ENCODE measurements around the gene HDAC7.
A peak's percentile ranks its signal among the peaks of the same experiment; 100 is the strongest.

Gene HDAC7

DNA sequence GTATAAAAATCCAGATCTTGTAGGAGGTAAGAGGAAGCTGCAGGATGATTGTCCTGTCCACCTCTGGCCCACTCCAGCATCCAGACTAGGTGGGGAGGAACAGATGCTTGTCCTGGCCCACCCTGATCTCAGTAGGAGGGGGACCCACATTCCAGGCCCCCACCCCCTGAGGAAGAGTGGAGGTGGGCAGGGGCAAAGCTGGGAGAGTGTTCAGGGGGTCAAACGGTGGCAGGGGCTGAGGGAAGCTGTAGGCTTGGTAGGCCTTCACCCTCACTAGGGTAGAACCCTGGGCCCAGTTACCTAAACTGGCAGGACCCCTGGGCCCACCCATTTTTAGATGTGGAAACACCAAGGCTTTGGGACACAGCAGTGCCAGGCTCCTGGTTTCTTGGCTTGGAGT, 42.6 kb downstream of the HDAC7 start:
- no peak for DNase-seq

DNA sequence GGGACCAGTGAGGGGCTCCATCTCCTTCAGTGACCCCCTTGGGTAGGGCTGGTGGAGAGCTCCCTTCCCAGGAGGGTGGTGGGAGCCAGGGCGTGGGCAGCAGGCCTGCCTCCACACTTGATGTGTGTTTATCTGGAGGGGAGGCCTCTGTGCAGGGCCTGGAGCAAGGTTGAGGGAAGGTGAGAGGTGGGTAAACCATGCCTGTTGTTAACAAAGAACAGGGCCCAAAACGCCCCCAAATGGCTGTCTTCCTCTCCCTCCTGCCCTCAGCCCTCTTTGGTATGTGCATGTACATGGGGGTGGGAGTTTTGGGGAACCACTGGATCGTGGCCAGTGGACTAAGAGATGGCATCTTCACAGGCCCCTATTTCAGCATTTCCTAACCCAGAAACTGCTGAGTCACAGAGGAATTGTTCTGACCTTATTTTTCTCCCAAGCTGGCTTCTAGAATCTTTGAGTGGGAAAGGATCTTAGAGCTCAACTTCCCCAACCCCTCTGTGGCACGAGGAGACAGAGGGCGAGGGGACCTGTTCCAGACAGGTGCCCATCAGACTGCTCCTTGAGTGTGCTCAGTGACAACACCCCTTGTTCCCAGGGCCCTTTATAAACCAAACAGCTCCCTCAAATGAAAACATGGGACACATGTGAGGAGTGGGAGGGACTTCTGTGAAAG, 43.1 kb downstream of the HDAC7 start:
- DNase-seq = no peak

DNA sequence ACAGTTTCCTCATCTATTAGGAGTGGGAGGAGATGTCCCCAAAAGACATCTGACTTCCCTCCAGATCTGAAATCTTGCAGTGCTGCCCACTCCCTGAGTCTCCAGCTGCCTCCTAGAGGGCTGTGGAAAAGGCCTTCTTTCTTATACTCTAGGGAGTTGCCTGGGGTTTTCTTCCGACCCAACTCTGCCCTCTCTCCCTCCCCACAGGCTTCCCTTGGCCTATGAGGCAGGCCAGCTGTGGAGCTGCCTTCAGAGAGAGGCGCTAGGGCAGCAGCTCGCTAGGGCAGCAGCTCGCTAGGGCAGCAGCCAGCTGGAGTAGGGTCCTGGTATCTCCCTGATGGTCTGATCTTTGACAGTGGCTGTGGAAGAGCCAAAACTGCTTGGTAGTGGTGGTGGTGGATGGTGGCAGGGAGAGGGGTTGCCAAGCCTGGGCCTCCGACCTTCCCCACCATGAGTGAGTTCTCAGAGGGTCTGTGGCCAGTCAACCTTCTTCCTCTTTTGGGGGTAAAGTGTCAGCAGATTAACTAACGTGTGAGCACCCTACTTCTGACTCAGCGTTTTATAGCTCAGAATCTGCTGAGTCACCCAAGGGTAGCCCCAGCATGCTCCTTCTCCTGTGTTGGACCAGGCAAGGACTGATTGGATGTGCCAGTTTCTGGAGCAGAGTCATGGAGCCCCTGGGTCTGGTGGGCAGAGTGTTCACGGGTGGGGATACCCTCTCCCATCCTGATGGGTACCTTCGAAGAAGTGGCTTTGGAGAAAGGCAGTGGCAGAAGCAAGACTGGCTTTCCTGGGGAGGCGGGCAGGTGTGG, 44.4 kb downstream of the HDAC7 start:
- DNase-seq = peak; percentile 21

DNA sequence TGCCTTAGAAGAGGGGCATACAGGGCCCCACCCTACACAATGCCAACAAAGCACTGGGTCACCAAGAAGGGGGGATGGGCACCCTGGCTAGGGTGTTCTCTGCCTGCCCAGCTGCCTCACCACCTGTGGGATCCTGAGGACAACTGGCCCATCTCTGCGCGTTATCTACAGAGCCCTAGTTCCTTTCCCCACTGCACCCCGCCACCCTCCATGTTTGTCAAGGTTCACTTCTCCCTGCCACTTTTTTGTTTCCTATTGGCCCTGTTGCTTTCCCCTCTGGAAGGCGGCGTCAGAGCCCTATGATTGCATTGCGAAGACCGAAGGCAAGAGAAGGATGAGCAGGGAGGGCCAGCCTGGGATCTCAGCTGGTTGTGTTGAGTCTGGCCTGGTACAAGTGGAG, 45.0 kb downstream of the HDAC7 start:
- DNase-seq = no peak

DNA sequence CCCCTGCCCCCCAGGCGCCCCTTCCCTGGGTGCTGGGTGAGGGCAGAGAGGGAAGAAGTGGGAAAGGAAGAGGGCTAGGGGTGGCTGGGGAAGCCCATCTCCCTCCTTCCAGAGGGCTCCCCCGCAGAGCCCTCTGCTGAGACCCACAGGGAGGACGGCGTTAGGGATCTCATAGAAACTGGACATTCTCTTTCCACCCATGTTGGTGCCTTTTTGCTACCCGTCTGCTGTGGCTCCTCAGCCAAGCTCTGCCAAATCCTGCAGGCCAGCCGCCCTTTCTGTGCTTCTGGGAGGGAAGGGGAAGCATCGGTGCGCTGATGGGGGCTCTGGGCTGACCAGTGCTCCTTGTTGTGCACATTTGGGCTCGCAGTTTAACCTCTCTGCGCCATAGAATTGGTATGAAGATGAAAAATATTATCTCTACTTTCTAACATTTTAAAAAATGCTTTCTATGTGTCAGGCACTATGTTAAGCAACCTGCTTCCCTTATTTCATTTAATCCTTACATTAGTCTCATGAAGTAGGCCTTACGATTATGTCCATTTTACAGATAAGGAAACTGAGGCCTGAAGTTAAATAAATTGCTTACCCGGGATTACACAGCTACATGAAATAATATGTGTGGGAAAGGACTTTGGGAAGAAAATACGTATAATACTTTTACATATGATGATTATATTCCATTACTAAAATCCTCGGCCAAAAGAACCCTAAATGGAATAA, 45.7 kb downstream of the HDAC7 start:
- no peak for DNase-seq

DNA sequence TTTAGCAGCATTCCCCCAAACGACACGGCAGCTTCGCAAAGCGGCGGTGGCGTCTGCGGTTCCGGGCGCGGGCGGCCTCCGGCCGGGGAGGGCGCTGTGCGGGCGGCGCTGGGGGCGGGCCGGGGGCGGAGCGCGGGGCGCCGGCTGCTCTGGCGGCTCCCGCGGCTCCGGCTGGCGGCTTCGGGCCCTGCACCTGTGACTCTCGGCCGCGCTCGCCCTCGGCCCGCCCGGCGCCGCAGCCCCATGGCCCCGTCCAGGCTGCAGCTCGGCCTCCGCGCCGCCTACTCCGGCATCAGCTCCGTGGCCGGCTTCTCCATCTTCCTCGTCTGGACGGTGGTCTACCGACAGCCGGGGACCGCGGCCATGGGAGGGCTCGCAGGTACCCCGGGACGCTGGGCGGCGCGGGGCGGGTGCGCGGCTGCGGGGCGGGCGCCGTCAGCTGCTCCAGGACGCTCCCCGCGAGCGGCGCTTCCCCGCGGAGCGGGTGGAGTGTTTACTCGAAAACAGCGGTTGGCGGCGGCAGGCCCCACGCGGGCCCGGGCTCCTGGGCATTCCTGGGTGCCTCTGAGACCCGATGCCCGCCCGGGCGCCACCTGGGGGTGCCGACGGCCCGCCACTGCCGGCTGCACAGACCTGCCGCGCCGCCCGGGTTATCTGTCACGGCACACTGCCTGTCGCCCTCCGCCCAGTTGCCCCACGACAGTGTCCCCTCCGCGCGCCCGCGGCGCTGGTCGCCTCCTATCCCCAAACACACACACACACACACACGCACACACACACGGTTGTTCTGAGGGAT, 46.4 kb downstream of the HDAC7 start, which contains the start of gene SLC48A1:
TSS of gene SLC48A1 (plus strand) at position 177 of the 796 bp plus-strand sequence. CDS start at position 244, 67 bp downstream.
- peak; percentile 75 for DNase-seq

DNA sequence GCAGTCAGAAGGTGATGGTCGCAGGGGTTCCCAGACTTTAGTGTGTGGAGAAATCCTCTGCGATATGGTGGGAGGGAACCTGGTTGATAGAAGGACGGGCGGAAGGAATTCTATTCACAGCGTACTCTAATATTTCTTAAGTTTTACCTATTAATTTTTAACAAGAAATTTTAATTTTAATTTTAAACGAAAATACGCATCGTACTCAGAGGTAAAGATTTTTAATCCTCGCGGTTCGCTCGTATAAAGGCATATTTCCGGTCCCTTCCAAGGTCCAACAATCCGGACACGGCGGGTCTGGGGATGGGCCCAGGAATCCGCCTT, 47.0 kb downstream of the HDAC7 start:
- DNase-seq = no peak

DNA sequence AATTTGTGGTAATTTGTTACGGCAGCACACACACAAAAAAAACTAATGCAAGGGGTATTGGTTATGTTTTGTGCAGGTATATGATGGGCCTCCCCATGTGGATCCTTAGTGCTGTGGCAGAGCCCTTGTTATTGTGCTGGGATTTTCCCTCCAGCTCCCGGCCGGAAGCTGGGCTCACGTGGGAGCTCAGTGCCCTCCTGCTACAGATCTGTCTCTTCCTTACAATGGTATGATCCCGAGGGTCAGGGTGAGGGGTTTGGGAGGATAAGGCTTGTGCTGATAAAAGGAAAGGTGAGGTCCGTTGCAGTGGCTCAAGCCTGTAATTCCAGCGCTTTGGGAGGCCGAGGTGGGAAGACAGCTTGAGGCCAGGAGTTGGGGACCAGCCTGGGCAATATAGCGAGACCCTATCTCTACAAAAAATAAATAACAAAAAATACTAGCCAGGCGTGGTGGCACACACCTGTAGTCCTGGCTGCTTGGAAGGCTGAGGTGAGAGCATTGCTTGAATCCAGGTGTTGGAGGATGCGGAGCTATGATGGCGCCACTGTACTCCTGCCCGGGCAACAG, 47.5 kb downstream of the HDAC7 start:
- no peak for DNase-seq

DNA sequence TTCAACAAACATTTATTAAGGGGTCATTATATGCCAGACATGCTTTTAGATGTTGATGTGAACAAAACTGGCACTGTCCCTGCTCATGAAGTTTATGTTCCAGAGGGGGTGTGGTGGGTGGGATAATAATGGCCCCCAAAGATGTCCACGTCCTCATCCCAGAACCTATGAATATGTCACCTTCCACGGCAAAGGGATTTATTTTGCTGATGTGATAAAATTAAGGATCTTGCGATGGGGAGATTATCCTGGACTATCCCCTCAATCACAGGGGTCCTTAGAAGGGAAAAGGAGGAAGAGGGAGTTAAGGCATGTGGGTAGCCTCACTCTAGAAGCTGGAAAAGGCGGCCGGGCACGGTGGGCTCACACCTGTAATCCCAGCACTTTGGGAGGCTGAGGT, 48.4 kb downstream of the HDAC7 start:
- no peak for DNase-seq

DNA sequence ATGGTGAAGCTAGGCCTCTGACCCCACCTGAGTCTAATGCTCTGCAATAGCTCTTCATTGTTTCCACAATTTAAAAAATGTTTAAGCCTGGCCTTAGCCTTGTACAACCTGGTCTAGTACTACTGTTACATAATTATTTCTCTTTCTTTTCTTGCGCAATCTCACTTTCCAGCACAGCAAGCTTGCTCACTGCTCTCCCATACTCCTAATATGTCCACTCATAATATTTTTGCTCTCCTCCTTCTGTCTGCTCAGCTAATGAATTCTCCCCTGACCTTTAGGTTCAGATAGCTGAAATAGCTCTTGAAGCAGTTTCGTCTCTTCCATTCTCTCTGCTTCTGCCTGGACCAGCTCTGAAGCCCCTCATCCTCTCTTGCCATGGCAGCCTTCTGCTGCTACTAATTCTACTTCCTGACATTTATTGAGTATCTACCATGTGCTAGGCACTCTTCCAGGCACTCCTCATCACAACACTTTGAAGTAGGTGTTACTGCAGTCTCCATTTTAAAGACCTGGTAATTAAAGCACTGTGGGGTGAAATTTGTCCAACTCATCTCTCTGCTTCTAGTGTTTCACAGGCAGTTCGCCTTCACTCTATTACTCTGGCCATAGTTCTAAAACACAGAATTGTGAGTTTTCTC, 49.5 kb downstream of the HDAC7 start:
- DNase-seq = no peak

DNA sequence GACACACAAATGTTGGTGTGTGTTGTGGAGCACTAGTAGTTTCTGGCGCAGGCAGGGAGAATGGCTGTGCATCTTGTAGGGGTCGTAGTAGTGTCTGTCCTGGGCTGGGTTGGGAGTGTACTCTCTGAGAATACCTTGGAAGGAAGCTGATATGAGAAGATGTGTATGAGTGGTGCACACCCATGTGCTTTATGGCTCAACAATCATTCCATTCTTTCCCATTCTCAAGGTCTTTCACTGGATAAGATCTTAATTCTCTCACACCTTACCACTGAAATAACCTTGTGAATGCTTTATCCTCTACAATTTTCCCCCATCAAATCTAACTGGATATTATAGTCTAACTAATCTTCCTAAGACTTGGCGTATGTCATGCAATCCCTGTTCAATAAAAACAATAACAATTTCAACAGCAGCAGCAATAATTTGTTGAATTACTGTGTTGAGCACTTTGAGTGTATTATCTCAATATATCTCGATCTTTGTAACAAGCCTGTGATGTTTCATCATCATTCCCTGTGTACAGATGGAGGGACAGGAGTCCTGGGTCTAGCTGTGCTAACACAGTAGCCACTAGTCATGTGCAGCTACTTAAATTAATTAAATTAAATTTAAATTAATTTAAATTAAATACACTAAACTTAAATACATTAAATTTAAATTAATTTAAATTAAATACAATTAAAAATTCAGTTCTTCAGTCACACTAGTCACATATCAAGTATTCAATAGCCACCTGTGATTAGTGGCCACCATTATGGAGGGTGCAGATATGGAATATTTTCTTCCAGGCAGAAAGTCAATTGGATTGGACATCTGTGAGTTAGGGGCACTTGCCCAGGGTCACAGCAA, 50.2 kb downstream of the HDAC7 start:
- DNase-seq = no peak

DNA sequence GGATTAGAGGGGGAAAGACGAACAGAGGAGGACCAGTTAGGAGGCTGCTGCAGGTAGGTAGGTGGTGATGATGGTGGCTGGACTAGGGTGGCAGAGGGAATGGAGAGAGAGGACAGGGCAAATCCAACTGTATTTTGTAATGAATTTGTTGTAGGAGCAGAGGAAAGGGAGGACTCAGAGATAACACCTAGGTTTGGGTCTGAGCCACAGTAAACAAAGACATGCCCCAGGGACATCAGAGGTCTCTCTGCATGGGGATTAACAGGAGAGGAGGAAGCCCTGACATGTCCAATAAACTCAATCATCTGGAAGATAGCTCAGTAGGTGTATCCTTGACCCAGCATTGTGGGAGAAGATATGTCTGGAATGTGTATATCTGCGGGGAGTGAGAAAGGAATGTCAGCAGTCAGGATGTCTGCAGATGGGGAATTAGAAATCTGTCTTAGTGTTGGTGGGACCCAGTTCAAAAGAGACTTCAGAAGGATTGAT, 51.3 kb downstream of the HDAC7 start:
- no peak for DNase-seq

DNA sequence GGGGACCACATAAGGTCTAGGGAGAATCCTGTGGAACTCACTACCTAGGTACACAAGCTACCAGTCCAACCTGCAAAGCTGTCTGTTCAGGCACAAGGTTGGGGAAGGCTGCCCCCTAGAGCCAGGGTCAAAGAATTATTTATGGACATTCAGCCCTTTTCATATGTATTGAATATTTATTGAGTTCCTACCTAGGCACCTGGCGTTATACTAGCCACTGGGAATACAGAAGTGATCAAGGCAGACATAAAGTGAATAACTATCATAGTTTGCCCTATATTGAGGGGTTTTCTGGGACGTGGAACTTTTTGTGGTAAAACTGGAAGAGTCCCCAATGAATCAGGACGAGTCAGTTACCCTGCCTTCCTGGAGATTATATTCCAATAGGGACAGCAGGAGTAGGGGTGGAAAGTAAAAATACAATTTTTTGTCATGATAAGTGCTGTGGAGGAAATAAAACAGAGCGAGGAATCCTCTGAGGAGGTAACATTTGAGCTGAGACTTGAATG, 52.4 kb downstream of the HDAC7 start:
- DNase-seq = peak; percentile 74

DNA sequence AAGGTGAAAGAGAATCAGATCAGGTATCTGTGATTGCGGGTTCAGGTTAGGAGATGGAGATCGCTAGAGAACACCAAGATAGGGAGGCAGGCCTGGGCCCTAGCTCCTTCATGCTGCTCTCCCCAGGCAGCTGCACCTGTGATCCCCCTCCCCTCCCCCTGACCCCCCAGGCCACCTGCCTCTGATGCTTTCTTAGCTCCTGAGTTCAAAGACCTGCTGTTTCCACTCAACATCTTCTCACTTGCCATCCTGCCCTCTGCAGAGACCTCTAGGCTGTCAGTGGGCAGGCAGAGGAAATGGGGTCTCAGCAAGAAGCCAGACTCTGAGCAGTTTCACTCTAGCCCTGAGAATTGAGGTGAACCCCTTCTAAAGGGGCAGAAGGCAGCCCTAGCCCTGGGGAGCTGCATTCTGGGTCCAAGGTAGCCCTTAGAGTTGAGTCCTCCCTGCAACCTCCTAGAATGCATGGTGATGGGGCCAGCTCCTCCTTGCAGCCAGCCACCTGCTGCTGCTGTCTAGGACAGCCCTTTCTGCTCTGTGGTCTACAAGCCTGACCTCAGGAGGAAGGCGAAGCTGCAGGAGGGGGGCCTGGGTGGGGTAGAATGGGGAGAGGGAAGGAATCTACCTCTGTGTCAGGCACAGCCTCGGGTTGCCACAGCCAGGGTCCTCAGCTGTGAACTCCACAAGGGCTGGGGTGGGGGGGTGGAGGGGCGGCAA, 53.0 kb downstream of the HDAC7 start:
- DNase-seq = no peak

DNA sequence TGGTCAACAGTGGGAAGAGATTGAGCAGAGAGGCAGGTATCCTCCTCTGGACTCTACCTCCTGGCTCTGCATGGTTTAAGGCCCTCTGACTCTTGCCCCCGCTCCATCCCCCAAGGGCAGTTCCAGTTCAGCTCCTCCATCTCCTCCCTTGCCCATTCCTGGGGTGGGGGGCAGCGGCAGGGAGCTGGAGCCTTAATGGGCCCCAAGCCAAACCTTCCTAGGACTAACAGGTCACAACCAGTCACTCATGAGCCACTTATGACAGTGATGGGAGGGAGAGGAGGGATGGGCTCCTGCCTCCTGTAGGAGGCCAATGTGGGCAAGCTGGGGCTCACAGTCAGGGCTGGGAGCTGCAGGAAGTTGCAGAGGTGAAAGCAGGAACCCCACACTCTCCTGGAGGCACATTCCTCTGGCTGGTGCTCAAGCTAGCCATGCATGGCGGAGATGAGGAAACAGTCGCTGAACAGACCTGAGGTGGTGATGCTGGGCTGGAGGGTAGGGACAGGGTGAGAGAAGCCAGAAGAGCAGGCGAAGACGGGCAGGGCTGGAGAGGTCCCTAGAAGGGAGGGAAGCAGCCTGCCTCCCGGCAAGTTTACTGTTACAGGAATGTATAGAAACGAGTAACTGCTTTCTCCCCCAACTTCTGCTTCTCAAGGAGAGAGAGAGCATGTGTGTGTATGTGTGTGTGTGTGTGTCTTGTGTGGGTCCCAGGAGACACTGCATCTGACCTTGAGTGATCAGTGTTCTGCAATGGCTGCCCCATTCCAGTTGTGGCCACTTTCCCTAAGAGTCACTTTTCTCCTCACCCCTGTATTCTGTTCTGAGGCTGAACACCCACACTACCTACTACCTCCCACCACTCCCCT, 56.0 kb downstream of the HDAC7 start:
- no peak for DNase-seq

DNA sequence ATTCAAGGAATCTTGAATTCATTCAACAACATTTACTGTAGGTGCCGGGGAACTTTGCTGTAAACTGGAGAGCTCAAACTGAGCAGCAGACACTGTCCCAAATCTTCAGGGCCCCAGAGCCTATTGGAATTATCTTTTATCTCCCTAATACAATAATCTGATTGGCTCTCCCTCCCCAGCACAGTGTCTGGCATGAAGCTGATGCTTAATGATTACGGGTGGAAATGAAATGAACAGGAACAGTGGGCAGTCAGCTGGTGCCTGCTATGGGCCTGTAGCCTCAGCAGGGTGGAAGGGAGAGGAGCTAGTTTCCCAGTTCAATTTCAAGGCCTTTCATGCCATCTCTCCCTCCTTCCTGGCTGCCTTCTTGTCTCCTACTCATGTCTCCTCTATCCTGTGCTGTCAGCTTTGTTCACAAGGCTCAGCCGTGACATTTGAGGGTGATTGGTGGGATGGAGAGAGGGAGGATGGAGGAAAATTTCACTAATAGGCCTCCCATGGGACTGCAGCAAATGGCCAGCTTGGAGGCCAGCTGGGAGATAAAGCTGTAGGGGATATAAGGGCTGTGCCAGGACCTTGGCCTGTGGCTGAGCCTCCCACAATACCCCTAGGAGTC, 56.7 kb downstream of the HDAC7 start:
- no peak for DNase-seq

DNA sequence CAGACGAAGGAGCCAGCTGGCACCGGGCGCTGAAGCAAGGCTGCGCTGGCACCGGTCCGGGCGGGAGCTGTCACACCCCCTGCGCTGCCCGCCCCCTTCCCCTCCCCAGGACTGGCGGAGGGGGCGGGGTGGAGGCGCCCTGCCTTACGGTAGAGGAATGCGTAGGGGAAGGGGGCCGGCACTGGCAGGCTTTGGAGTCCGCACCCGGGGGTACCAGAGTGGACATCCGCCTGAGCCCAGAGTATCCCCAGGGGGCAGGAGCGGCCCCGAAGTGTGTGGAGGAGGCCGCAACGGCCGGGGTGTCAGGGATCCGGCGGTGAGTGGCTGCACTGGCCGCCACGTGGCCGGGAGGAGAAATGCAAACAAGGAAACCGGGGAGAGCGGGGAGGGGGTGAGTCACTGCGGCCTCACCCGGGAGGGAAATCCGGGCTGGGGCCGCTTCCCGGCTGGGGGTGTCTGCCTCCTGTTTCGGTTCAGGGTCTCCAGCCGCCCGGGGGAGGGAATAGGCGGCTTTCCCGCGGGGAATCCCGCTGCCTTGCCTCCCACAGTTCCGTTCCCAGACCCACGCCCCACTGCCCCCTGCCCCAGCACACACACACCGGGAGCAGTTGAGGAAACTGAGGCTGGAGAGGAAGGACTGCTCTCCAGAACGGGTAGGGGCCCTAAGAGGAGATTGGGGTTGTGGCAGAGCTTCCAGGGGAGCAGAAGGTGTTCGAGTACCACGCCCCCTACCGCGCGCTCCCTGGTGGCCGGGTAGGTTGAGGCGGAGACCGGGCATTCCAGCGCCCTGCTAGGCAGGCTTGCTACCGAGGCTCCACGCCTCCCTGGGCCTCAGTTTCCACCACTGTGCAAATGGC, 60.6 kb downstream of the HDAC7 start, which contains the start of gene RAPGEF3:
TSS of gene RAPGEF3 (minus strand) at position 47 of the 857 bp plus-strand sequence. CDS start 324 bp downstream, outside the sequence.
- peak; percentile 68 for DNase-seq

DNA sequence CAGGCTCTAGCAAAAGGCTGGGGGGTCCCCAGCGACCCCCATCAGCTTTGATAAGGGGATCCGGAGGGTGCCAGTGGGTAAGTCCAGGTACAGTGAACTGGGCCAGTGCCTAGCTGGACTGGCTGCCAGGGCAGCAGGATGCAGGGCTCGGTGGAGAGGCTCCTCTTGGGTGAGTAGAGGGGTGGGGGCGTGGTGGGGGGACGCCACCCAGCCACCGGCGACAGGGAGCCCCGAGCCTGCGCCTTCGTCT, 61.2 kb downstream of the HDAC7 start:
- no peak for DNase-seq

Data from CD4-positive, alpha-beta T cell treated with Interferon gamma for 1 hour (primary cell).